ENCODE results near the gene SEZ6L2. TPM values are rescaled to one million over a fixed set of nuclear protein-coding genes. Genes with fewer than 3 reads are reported as not detected.

SEZ6L2 gene
- not detected for total RNA-seq

GRCh38 chr16:29899516-29900101 is at the start of gene SEZ6L2:
Gene SEZ6L2, minus strand, starts transcription at chr16:29899550. Its CDS starts 531 bp downstream, at chr16:29899019.

GRCh38 chr16:29925781-29926710 is 26.7 kb upstream of the SEZ6L2 start, which contains the start of gene KCTD13:
Gene KCTD13, minus strand, starts transcription at chr16:29926226. Its CDS starts 193 bp downstream, at chr16:29926033.

GRCh38 chr16:29900102-29900887 is 945 bp upstream of the SEZ6L2 start, which contains the start of gene ASPHD1:
Gene ASPHD1, plus strand, starts transcription at chr16:29900488. Its CDS starts 484 bp downstream, at chr16:29900972.

GRCh38 chr16:29862884-29863668 is 36.3 kb downstream of the SEZ6L2 start, which contains the start of gene CDIPT:
Gene CDIPT, minus strand, starts transcription at chr16:29863226. Its CDS starts 369 bp downstream, at chr16:29862857.

Other genes starting within 250 kb of the SEZ6L2 start
- gene SPN, start 236.3 kb downstream of the SEZ6L2 start, total RNA-seq, result 100 to 1,000 TPM; 336 to 352 TPM
- gene QPRT, start 220.4 kb downstream of the SEZ6L2 start, total RNA-seq, result 1 to 10 TPM; 3.8 to 3.9 TPM
- gene C16orf54, start 153.6 kb downstream of the SEZ6L2 start, total RNA-seq, result 100 to 1,000 TPM; 114 to 115 TPM
- gene ZG16, start 121.3 kb downstream of the SEZ6L2 start, total RNA-seq, result not detected
- gene KIF22, start 108.8 kb downstream of the SEZ6L2 start, total RNA-seq, result 100 to 1,000 TPM; 164 to 172 TPM
- 100 to 1,000 TPM; 378 to 401 TPM for gene MAZ, start 93.0 kb downstream of the SEZ6L2 start, total RNA-seq
- gene PRRT2, start 87.4 kb downstream of the SEZ6L2 start, total RNA-seq, result under 1 TPM; 0.58 to 0.98 TPM
- 10 to 100 TPM; 28.0 to 28.1 TPM for gene PAGR1, start 83.4 kb downstream of the SEZ6L2 start, total RNA-seq
- 100 to 1,000 TPM; 177 to 178 TPM for gene MVP, start 79.1 kb downstream of the SEZ6L2 start, total RNA-seq
- 10 to 100 TPM; 57.3 to 59.6 TPM for gene CDIPT, start 36.3 kb downstream of the SEZ6L2 start, total RNA-seq
- gene ASPHD1, start 938 bp upstream of the SEZ6L2 start, total RNA-seq, result not detected
- gene KCTD13, start 26.7 kb upstream of the SEZ6L2 start, total RNA-seq, result 10 to 100 TPM; 30.4 to 32.9 TPM
- gene TMEM219, start 62.5 kb upstream of the SEZ6L2 start, total RNA-seq, result 10 to 100 TPM; 74.1 to 77.3 TPM
- gene TAOK2, start 74.3 kb upstream of the SEZ6L2 start, total RNA-seq, result 10 to 100 TPM; 42.2 to 43.0 TPM
- gene HIRIP3, start 96.1 kb upstream of the SEZ6L2 start, total RNA-seq, result 10 to 100 TPM; 33.1 to 34.6 TPM
- gene INO80E, start 96.7 kb upstream of the SEZ6L2 start, total RNA-seq, result 100 to 1,000 TPM; 101 to 102 TPM
- not detected for gene DOC2A, start 111.5 kb upstream of the SEZ6L2 start, total RNA-seq
- not detected for gene C16orf92, start 123.6 kb upstream of the SEZ6L2 start, total RNA-seq
- 1 to 10 TPM; 4.7 to 5.8 TPM for gene TLCD3B, start 131.7 kb upstream of the SEZ6L2 start, total RNA-seq
- 1,000 to 10,000 TPM; 1,254 to 1,292 TPM for gene ALDOA, start 166.2 kb upstream of the SEZ6L2 start, total RNA-seq
- gene PPP4C, start 176.4 kb upstream of the SEZ6L2 start, total RNA-seq, result 100 to 1,000 TPM; 120 to 124 TPM
- gene TBX6, start 192.4 kb upstream of the SEZ6L2 start, total RNA-seq, result 1 to 10 TPM; 1.8 to 2.1 TPM
- 10 to 100 TPM; 96.1 to 96.3 TPM for gene YPEL3, start 196.7 kb upstream of the SEZ6L2 start, total RNA-seq
- gene GDPD3, start 214.0 kb upstream of the SEZ6L2 start, total RNA-seq, result 10 to 100 TPM; 14.1 to 17.4 TPM
- 10 to 100 TPM; 75.2 to 75.6 TPM for gene MAPK3, start 223.7 kb upstream of the SEZ6L2 start, total RNA-seq

All from activated naive CD4-positive, alpha-beta T cell treated with anti-CD3 and anti-CD28 coated beads, Interleukin-2, amount 10 ng/mL, durations not matched to agents 5 hours and 36 hours (primary cell).